Measurements from ENCODE around the gene SYNGR2. TPM values are rescaled to one million over a fixed set of nuclear protein-coding genes. Genes with fewer than 3 reads are reported as not detected.

Gene SYNGR2
- polyA plus RNA-seq, 3 donors, result 270 to 402 (median 350) TPM

- no peak overlapping the region for H3K27ac ChIP-seq (ENCODE audit: low read depth in 1 of 2, low read length in 2 of 2)
- Mint-ChIP-seq H3K4me3 (no peak overlapping the region), H3K27me3 (ENCODE audit: low read depth in 3 of 3) (no peaks in the 10 kb centered on the region), H3K27ac (peak overlapping the region in 4 of 7 donors; percentile 14 to 70 (median 43)), H3K36me3 (peaks cover 35 to 65% of the 10 kb centered on the region in 2 donors), H3K9me3 (no peaks in the 10 kb centered on the region), H3K4me1 (peaks cover 12% of the 10 kb centered on the region)
- no peak for TF ChIP-seq CTCF (IDR thresholded peaks at IDR 0.05)
- DNase-seq, result no peak
- 97% methylated on average over 10 of the region's 11 CpGs for WGBS (ENCODE audit: insufficient coverage)
- peaks cover 51% of the 10 kb centered on the region for H3K79me2 ChIP-seq (ENCODE audit: insufficient read depth, low read length)
- no peaks in the 10 kb centered on the region for H4K20me1 ChIP-seq (ENCODE audit: insufficient read depth, low read length)
- intact Hi-C loops (cut with micrococcal nuclease), result no loop called here
- H3K4me1 ChIP-seq (ENCODE audit: control insufficient read depth in 1 of 2, insufficient read depth in 2 of 2, low read length in 2 of 2), result peaks cover 6 to 14% of the 10 kb centered on the region in 2 donors
- H3K36me3 ChIP-seq (replicated peaks in 1 of 2; ENCODE audit: control insufficient read depth in 1 of 2, insufficient read depth in 2 of 2, low read length in 2 of 2), result peaks cover 31 to 66% of the 10 kb centered on the region in 2 donors
- no peak overlapping the region for H3K4me2 ChIP-seq (replicated peaks; ENCODE audit: extremely low read depth, low read length, poor library complexity, severe bottlenecking)
- H3K9ac ChIP-seq (ENCODE audit: insufficient read depth, low read length, poor library complexity, severe bottlenecking), result no peak overlapping the region
- no peaks in the 10 kb centered on the region for H3K9me3 ChIP-seq (replicated peaks in 1 of 2; ENCODE audit: control insufficient read depth in 1 of 2, insufficient read depth in 1 of 2, low read length in 2 of 2)
- H3K27me3 ChIP-seq (ENCODE audit: control insufficient read depth in 2 of 2, insufficient read depth in 2 of 2, low read length in 2 of 2), result no peaks in the 10 kb centered on the region
- H3K4me3 ChIP-seq (replicated peaks in 1 of 3; ENCODE audit: low read depth in 2 of 3, low read length in 3 of 3), result no peak overlapping the region
- no peak overlapping the region for H2AFZ ChIP-seq (ENCODE audit: insufficient read depth, low read depth, low read length, poor library complexity, severe bottlenecking)
These were observed 51.2 kb downstream of the SYNGR2 start for GRCh38 chr17:78219396-78220150.

Small RNAs within 50 kb of the gene (small RNA-seq; reads per million reads assigned to genes)
- not detected for gene AC087645.1 (ENCODE audit: insufficient read length, low read depth)

Other genes with a start within 250 kb of the SYNGR2 start
- under 1 TPM; 0.38 to 0.80 (median 0.46) TPM for gene TNRC6C, start 209.9 kb upstream of the SYNGR2 start, polyA plus RNA-seq
- 100 to 1,000 TPM in 1 of 3 donors, 10 to 100 TPM in 2; 60.1 to 107 (median 79.2) TPM for gene TMC6, start 39.8 kb upstream of the SYNGR2 start, polyA plus RNA-seq
- gene TMC8, start 37.8 kb upstream of the SYNGR2 start, polyA plus RNA-seq, result 100 to 1,000 TPM in 1 of 3 donors, 10 to 100 TPM in 2; 13.3 to 151 (median 15.1) TPM
- gene C17orf99, start 22.2 kb upstream of the SYNGR2 start, polyA plus RNA-seq, result not detected
- gene TK1, start 18.5 kb downstream of the SYNGR2 start, polyA plus RNA-seq, result 1 to 10 TPM in 2 of 3 donors, under 1 TPM in 1; 0.67 to 2.0 (median 1.4) TPM
- 10 to 100 TPM in 2 of 3 donors, 1 to 10 TPM in 1; 7.1 to 45.7 (median 14.2) TPM for gene AFMID, start 18.8 kb downstream of the SYNGR2 start, polyA plus RNA-seq
- gene BIRC5, start 45.7 kb downstream of the SYNGR2 start, polyA plus RNA-seq, result under 1 TPM in 1 of 3 donors, not detected in 2; 0.20 TPM
- not detected for gene TMEM235, start 63.0 kb downstream of the SYNGR2 start, polyA plus RNA-seq
- gene SOCS3, start 191.5 kb downstream of the SYNGR2 start, polyA plus RNA-seq, result 100 to 1,000 TPM; 123 to 441 (median 144) TPM
- 10 to 100 TPM; 26.0 to 87.1 (median 28.0) TPM for gene PGS1, start 210.1 kb downstream of the SYNGR2 start, polyA plus RNA-seq

All from CD14-positive monocyte (primary cell).